GM21360 (cell line): ENCODE data around the gene CDC42EP3.

Source experiments
- ATAC-seq: cut with Tn5 transposase; IDR thresholded peaks from one replicate; pipeline ENCODE4 v1.9.1; 2021; ENCODE audit warnings: mild to moderate bottlenecking, moderate library complexity; ENCODE audit not compliant: unreplicated experiment

CDC42EP3 gene

GRCh38 chr2:37637190-37637860 is 34.1 kb downstream of the CDC42EP3 start:
- no peak for ATAC-seq

DNA sequence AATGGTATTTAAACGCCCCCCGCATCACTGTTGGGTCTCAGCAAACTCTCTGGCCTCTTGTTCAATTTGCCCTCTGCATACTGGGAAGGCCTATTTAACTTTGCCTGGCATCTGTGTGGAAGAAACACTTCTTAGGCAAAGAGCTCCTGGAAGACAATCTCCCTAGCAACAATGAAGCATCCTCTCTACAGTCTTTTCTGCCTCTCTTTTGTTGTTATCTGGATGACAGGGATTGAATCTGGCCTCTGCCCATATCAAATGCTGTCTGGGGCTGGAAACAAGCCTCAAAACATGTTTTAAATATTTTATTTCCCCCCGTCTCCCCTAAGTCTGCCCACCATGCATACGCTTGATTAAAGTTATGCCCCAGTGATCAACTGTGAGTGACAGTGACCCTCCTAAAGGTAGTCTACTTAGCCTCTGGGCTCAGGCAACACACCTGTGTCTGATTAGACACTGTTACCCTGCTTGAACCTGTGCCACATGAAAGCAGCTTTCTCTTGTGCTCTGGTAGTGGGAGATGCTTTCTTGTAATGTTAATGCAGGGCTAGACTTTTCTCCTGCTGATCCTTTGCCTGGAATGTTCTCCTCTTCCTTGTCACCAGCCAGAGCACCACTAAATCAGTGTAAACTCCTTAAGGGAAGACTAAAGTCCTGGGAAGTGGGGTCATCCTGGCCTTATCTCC is 34.9 kb downstream of the CDC42EP3 start:
- ATAC-seq = no peak

GRCh38 chr2:37635504-37636380 is 35.7 kb downstream of the CDC42EP3 start:
- ATAC-seq = peak; percentile 74

DNA sequence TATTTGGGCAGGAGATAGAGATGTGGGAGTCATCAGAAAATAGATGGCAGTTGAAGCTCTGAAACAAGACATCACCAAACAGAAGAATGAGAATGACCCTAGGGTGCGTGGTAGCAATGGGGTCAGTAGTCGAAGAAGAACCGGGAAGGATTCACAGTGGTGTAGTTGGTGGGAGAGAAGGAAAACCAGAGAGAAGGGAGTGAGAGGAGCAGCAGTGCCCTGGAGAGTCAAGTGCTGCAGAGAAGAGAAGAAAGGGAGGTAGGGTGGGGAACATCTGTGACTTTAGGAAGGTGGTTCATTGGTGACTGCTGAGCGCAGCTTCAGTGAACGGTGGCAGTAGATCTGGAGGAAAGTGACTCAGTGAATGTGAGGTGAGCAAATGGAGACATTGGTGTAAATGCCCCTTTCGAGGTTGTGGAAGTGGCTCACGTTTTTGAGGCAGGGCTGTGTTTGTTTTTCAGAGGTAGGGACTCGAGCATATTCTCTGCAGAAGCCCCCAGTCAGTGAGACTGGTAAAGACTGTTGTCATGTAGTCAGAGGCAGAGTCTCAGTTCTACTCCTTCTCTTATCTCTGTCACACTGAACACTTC is 36.4 kb downstream of the CDC42EP3 start:
- no peak for ATAC-seq

- no peak for ATAC-seq
These were observed 37.6 kb downstream of the CDC42EP3 start for GRCh38 chr2:37633845-37634244.

DNA sequence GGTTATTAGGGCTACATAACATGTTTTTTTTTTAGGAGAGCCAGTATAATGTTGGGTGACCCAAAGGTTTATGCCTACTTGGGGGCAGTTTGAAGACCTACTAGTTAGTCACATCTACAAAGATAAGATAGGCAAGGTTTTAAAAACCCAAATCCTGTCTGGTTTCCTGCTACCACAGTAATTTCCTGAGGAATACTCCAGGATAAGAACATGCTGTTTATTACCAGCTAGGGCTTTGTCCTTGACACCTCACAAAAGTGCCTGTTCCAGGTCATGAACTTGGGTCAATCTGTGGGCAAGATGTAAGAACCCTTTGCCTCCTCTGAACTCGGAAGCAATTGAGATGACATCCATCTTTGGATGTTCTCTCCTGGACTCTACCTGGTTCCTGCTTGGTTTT is 38.2 kb downstream of the CDC42EP3 start:
- no peak for ATAC-seq

DNA sequence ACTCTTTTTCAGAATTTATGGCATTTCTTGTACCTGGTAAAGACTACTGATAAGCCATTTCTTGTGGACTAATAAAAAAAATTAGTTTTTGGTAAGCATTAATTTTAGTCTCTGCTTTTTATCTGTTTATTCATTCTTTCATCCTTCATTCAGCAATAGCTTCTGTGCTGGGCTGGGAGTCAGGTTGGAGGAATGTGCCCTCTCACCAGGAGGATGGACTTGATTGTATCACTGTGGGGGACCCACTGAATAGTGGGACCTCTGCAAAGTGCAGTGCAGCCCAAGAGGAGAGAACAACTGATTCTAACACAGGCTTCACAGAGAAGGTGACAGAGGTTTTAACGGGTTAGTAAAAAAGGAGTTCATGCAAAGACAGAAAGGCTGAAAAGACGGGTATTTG is 39.1 kb downstream of the CDC42EP3 start:
- ATAC-seq = no peak

- no peak for ATAC-seq
These were observed 39.7 kb downstream of the CDC42EP3 start for GRCh38 chr2:37631698-37632097.

DNA sequence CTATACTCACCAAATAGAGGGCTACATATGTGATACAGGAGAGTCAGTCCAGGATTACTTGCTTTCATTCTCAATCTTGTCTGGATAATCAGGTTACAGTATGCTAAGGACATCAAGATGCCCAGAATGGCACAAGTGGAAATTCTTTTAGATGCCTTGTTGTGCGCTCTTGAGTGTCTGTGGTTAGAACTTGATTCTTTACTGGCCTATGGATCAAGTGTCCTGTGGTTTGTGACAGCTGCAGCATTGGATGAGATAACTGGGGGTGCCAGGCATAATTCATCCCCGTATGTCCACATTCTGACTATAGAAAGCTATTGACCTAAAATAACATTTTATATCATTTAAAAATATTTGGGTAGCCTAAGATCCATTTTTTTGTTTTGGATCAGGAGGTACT is 40.1 kb downstream of the CDC42EP3 start:
- ATAC-seq = no peak

DNA sequence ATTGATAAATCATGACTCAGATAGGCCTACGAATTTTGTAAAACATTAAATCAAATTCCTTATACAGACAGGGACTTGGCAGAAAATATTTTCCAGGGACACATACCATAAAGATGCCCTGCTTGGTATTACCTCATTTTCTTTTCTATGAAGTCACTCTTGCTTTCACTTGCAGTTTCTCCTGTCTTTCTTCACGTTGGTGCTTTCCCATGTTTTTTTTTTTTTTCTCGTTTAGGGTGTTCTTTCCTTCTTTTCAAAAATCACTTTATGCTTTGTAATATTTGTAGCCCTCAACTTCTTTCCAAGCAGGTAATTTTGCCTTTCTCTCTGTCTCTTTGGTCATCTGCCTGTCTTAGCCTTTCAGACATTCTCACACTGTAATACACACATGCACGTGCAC is 40.7 kb downstream of the CDC42EP3 start:
- ATAC-seq = no peak

DNA sequence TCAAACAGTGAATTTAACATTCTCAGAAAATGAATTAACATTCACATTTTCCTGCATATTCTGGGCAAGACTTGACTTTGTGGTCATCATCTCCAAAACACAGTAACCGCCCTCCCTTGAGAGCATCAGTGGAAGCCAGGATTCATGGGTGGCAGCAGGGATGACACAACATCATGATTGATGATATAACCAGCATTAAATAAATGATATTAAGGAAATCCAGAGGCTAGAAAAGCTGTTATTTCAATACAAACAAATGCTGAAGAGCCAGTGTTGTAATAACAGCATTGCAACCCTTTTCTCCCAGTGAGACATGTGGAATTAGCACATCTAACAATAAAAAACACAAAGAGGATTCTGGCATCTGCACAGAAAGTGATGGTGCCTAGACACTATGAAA is 41.1 kb downstream of the CDC42EP3 start:
- no peak for ATAC-seq

DNA sequence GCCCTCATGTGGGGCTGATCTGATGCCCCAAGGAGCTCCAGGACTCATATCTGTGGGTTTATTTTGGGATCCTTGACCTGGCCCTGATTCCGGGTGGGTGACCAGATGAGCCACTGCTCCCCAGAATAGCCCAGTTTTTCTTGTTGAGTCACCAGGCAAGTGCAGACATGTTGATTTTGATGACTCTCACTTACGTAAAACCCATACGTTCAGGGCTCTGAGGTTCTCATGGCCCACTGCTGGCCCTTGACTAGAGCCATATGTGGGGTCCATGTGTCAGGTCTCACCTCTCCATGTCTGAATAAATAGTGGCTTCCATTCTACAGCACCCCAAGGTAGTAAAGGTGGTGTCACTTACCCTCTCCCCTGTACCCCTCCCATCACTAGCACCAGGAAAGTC is 41.9 kb downstream of the CDC42EP3 start:
- ATAC-seq = no peak

- ATAC-seq = no peak
These were observed 43.7 kb downstream of the CDC42EP3 start for GRCh38 chr2:37627710-37628109.

DNA sequence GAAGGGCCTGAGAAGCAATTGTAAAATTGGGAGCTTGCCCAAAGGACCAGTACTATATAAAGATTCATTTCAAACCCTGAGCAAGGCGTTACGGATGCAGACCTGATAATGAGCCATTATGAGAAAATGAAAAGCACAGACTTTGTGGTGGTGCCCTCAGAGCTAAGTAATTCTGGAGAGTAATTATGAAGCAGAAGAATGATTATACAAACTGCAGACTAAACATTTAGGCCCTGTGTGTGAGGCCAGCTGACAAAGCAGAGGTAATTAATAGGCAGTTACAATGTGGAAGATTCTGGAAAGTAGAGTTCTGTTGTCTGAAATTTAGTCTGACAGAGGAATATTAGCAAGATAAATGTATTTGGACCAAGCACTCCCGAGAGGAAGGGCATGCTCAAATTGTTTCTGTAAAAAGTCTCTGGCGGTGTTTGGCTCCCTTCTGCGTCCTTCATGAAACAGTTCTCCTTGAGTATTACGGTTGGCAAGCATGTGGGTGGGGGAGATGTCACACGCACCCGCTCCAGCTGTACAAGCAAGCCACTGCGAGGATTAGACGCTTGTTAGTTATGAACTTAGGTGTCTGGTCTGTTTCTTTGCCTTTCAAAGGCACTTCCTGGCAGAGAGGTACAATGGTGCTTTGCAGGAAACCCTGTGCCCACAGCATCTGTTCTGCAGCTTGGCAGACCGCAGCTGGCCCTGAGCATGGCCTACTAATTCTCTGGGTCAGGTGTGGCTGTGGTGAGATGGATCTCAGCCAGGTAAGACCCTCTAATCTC is 45.5 kb downstream of the CDC42EP3 start:
- no peak for ATAC-seq

GRCh38 chr2:37625156-37625555 is 46.3 kb downstream of the CDC42EP3 start:
- no peak for ATAC-seq

DNA sequence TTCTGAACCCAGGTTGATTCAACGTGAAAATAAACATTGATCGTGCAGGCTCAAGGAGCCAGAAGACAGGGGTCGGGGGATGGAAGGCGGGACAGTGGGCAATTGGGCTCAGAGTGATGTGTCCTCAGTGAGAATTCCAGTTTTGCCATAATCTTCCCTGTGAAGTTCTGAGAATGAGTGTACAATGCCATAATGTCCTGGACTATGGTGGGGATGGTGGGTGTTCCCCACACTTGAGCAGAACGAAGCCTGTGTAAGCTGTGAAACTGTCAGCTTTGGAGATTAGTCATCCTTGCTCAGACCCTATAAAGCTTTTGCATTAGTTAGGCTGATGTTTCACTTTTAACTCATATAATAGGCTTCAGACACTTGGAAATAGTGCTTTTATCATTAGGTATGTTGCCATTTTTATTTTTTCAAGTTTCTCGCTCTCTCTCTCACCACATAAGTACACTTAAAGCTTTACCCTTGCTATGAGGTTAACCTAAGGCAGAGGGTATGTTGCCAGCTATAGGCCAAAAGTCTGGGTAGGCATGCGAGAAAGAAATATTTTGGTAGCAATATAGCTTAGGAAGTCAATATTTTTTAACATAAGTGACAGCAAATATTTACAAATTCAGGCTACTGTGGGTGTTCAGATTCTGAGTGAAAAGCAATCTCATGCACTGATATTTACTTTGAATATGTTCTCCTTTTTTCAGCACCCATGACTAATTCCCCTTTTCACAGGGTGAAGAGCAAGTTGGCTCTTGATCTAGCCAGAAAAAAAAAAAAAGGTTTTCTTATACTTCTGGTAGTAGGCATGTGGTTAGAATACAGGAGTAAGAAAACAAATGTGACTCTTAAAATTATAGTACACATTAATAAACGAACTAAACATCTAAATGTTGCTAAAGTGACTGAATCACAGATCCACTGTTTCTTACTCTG is 47.2 kb downstream of the CDC42EP3 start:
- peak; percentile 78 for ATAC-seq

DNA sequence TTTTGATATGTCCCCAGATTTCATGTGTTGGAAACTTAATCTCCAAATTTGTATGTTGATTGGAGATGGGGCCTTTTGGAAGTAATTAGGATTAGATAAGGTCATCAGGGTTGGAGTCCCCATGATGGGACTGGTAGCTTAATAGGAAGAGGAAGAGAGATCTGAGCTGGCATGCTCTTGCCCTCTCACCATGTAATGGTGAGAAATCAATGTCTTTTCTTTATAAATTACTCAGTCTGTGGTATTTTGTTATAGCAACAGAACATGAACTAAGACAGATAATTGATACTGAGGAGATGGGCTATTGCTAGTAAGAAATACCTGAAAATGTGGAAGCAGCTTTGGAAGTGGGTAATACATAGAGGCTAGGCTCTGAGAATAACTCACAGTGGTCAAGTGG is 48.0 kb downstream of the CDC42EP3 start:
- no peak for ATAC-seq

DNA sequence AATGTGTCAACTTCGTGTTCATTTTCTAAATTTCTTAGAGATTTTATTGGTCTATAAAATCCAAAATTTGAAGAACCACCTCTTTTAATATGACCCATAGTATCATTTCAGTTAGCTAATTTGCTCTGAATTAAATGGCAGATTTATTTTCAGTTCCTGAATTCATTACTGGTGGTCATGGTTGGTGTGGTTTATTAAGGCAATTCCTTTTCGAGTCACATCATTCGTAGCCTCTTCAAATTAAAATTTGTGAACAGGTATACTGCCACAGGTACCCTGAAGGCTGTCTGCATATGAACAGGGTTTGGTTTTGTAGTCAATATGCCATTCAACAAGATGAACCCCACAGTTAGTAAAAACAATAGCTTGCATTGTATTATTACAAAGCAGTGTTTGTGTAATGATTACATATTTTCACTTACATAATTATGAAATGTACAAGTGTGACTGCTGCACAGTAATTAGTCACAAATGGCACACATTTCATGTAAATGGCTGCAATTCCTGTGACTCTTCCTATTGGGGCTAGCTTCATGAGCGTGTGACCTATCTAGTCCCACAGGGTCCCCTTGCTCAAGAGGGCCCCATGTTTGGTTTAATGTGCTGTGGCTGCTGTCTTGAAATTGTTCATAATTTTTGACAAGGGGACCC is 48.9 kb downstream of the CDC42EP3 start:
- ATAC-seq = no peak

GRCh38 chr2:37621199-37621598 is 50.2 kb downstream of the CDC42EP3 start:
- ATAC-seq = no peak
